NCI-H1092 (cell line): ENCODE data around the gene TMED3.
"Not testable (repeated sequence)": the region's sequence is repeated elsewhere in the genome, so short reads cannot be mapped to it uniquely, and the experiment has no call there.

Source experiments
- DNase-seq: peaks from one replicate; lab custom pipeline; 2025; lab: John Stamatoyannopoulos, UW

The TMED3 gene

GRCh38 chr15:79316864-79317263, 6.0 kb downstream of the TMED3 start:
- no peak for DNase-seq

DNA sequence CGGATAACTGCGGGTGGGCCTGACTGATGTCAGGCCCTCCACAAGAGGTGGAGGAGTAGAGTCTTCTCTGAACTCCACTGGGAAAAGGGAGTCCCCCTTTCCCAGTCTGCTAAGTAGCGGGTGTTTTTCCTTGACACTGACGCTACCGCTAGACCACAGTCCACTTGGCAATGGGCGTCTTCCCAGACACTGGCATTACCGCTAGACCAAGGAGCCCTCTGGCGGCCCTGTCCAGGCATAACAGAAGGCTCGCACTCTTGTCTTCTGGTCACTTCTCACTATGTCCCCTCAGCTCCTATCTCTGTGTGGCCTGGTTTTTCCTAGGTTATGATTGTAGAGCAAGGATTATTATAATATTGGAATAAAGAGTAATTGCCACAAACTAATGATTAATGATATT, 9.1 kb downstream of the TMED3 start:
- DNase-seq, result not testable (repeated sequence)

GRCh38 chr15:79321876-79322275, 11.0 kb downstream of the TMED3 start:
- no peak for DNase-seq

DNA sequence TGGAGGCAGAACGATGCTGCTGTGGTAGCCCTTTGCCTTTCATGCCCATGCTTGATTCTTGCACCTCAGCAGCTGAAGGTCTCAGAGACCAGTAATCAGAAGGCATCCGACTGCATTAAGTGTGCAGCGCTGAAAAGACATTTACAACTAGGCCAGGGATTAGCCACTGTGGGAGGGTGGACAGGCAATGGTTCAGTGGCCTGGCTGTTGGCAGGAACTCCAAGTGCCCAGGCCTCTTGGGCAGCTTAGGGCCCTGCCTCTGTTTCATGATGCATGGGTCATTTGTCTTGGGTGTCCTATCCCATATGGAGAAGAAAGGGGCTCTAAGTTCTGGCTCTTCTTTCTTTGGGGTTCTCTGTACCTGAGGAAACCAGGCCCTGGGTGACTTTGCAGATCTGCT, 11.4 kb downstream of the TMED3 start:
- DNase-seq, result no peak

- no peak for DNase-seq
Measured at GRCh38 chr15:79322945-79323344, 12.0 kb downstream of the TMED3 start.

GRCh38 chr15:79329171-79329611, 18.3 kb downstream of the TMED3 start:
- no peak for DNase-seq

DNA sequence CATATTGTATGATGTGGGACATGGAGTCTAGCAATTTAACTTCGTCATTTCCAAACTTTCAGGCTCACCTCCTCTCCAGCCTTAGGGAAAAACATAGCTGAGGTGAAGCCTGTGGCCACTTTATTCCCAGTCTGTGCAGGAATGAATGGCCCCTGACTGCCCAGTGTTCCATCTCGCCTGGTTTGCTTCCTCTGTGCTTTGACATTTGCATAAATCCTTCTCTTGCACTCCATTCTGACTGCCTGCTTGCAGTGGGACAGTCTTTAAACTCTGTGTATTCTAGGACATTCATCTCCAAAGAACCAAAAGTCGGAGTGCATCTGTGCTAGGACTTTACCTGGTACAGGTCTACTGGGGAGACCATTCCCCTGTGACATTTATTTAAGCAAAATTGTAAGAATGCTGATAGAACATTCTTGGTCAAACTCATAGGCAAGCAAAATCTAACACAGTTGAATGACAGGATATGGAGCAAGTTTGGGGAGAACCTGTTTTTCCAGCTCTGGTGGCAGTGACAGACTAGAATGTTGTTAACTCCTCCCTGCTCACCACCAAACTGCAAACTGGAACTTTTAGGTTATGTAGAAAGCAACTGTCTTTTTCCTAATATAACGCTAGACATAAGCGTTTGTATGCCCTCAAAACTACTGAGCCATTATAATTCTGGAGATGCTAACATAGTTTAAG, 22.1 kb downstream of the TMED3 start:
- no peak for DNase-seq

GRCh38 chr15:79337591-79337990, 26.7 kb downstream of the TMED3 start:
- no peak for DNase-seq

- DNase-seq, result no peak
Measured at GRCh38 chr15:79339588-79340314, 28.8 kb downstream of the TMED3 start.

DNA sequence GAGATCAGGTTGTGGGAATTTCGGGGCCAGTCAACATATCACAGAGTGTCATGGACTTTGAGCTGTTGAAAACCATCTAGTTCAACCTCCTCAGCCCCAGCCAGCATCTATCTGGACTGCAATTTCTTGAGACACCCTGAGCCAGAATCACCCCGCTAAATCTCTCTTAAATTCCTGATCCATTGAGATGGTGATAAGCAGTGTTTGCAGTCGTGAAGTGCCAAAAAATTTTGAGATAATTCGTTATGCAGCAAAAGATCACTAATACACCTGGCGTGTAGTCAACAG, 29.3 kb downstream of the TMED3 start:
- DNase-seq, result no peak

- DNase-seq, result no peak
Measured at GRCh38 chr15:79341396-79341795, 30.5 kb downstream of the TMED3 start.

DNA sequence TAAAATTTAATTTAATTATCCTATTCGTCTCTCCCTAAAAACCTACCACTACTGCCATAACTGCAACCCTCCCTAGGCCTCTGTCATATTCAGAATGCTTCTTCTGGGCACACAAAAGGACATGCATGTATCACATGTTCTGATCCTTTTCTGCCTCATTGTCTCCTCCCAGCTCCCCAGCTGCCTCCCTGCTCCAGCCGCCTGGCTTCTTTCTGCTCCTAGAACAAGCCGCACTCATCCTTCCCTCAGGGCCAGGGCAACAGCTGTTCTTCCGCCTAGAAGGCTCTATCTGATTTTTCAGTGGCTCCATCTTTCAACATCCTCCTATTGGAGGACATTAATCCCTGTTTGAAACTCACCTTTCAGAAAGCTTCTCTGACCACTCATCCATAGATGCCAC, 38.6 kb downstream of the TMED3 start:
- no peak for DNase-seq

DNA sequence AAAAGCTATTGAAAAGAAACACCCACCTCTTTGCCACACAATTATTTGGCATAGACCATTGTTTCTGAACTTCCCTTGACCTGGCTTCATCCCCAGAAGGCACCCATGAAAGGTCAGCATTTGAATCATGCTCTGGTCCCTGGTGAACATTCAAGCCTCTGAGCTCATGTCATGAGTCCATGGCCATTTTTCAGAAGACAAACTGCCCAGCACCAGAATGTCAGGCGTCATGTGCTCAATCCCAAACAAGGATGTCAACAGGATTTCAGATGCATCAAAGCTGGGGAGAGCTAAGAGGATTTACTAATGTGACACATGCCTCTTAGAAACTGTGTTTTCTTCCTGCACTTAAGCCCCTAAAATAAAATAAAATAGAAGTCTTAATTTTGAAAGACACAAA, 41.3 kb downstream of the TMED3 start:
- no peak for DNase-seq

DNA sequence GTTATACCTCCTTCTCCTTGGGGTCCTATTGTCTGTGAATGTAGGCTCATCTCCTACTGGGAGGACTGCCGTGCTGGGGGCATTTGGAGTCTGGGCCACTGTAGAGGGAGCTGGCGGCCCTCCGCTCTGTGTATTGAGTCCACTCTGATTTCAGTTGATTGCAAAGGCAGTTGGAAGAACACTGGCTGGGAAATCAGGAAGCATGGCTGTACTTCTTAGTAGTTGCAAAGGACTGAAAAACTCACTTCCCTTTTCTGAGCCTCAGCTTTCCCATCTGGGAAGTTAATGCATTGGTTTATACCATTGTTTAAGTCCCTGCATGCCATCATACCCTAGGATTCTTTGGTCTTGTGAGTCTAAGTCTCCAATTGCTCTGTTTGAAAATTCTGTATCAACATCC, 46.7 kb downstream of the TMED3 start:
- DNase-seq, result no peak

DNA sequence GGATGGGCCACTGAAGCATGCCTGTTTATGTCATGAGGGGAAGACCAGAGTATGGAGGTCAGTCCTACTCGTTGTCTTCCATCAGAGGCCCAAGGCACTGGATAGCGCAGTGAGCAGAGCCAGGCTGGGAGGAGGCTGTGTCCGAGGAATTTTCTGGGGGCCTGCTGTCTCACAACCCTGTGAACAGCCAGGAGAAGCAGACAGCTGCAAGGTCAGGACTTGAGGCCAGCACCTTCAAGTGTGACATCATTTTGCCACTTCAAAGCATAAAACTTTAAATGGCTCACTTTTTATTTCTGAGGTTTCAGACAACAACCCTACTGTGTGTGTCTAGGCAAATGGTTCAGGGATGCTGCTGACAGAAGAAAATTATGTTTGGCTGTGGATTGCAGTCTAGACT, 47.2 kb downstream of the TMED3 start:
- no peak for DNase-seq

- DNase-seq, result no peak
Measured at GRCh38 chr15:79364571-79365240, 53.8 kb downstream of the TMED3 start.

GRCh38 chr15:79365765-79366164, 54.9 kb downstream of the TMED3 start:
- no peak for DNase-seq

- DNase-seq, result no peak
Measured at GRCh38 chr15:79366691-79367090, 55.8 kb downstream of the TMED3 start.

GRCh38 chr15:79370716-79371115, 59.8 kb downstream of the TMED3 start:
- DNase-seq, result no peak

DNA sequence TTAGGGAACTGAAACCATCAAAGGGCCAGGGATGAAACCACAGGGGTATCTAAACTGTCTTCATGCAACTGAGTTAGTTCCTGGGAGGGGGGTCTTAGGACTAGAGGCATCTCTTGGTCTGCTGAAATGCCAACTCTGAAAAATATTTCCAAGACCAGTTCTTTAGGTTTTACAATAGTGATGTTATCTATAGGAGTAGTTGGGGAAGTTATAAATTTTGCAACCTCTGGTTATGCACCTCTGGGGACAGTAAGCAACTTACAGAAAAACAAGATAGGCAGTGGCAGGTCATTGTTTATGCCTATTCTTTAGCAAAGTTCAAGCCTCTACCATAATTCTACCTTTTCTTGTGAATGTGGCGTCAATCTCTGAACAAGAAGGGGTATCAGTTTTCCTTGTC, 60.7 kb downstream of the TMED3 start:
- DNase-seq, result no peak

DNA sequence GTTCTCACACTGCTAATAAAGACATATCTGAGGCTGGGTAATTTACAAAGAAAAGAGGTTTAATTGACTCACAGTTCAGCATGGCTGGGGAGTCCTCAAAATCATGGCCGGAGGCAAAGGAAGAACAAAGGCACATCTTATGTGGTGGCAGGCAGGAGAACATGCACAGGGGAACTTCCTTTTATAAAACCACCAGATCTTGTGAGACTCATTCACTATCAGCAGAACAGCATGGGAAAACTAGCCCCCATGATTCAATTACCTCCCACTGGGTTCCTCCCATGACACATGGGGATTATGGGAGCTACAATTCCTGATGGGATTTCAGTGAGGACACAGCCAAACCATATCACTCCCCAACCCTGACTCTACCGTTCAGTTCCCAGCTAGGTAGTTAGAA, 61.5 kb downstream of the TMED3 start:
- no peak for DNase-seq
